ENCODE results near the gene ANAPC13.

The ANAPC13 gene

DNA sequence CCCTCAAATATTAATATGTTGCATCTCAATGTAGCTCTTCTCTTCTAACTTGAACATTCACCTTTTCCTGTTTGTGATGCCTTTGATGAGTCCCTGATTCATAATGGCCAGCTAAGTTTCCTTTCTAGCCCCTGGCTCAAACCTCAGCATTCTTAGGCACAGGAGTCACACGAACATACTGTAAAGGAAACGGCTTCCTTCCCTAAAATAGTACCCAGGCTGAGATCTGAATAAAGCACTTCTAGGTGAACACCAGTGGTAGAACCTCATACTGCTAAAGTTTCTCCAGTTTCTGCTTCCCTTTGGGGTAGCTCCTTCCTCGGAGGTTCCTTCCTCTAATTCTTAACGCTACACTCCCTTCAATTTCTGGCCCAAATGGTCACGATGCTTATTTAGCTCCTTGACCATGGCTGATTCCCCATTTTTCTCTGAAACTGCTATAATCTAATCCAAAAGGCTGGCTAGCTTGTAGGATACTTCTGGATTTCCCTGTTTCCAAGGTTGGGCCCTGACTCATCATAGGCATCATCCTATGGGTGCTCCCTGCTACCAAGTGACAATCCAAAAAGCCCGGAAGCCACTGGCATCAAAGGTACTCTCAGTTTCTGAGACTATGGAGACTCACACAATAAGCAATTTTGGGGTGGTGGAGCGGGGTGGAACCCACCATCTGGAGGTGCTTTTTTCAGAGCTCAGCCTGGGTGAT, 2.4 kb downstream of the ANAPC13 start:
- intact Hi-C loops (cut with DNase I) = no loop called here
- no peak for DNase-seq

- intact Hi-C loops (cut with DNase I) = no loop called here
- no peak for DNase-seq
Measured at GRCh38 chr3:134482622-134483021, 3.2 kb downstream of the ANAPC13 start.

- no peak for DNase-seq
- intact Hi-C loops (cut with DNase I) = no loop called here
Measured at GRCh38 chr3:134481166-134481565, 4.6 kb downstream of the ANAPC13 start.

- intact Hi-C loops (cut with DNase I) = no loop called here
- DNase-seq = no peak
Measured at GRCh38 chr3:134480546-134480945, 5.2 kb downstream of the ANAPC13 start.

GRCh38 chr3:134477938-134478337, 7.8 kb downstream of the ANAPC13 start:
- no peak for DNase-seq
- intact Hi-C loops (cut with DNase I) = loop anchor here (10.0 kb wide), 1 partner anchor 553 kb away; no protein-coding TSS in a partner anchor

GRCh38 chr3:134477002-134477401, 8.8 kb downstream of the ANAPC13 start:
- no peak for DNase-seq
- intact Hi-C loops (cut with DNase I) = loop anchor here (10.0 kb wide), 1 partner anchor 552 kb away; no protein-coding TSS in a partner anchor

GRCh38 chr3:134476306-134476705, 9.5 kb downstream of the ANAPC13 start:
- DNase-seq = no peak
- intact Hi-C loops (cut with DNase I) = loop anchor here (10.0 kb wide), 1 partner anchor 552 kb away; no protein-coding TSS in a partner anchor

- intact Hi-C loops (cut with DNase I) = loop anchor here (1.0 to 10.0 kb wide), 6 partner anchors 98 to 550 kb away; no protein-coding TSS in a partner anchor
- DNase-seq = no peak
Measured at GRCh38 chr3:134474956-134475355, 10.8 kb downstream of the ANAPC13 start.

- intact Hi-C loops (cut with DNase I) = loop anchor here (1.0 to 10.0 kb wide), 5 partner anchors 97 to 549 kb away; no protein-coding TSS in a partner anchor
- peak in 6 of 10 donors; percentile 55 to 85 (median 79) for DNase-seq
Measured at GRCh38 chr3:134473868-134474546, 11.8 kb downstream of the ANAPC13 start.

DNA sequence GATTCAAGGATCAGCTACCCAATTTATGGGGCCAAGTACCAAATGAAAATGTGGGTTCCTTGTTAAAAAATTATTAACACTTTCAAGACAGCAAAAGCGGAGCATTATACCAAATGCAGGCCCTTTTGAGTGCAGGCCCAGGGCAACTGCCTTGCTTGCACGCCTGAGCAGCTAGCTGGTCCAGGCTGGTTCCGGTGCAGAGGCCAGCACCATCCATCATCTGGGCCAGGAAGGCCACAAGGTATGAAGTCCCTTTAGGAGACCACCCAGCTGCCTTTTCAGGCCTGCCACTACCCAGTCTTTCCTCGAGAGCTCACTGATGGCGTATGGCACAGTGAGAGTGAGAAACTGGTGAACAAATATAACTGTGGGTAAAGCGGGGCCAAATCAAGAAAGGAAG, 13.0 kb downstream of the ANAPC13 start:
- no peak for DNase-seq
- intact Hi-C loops (cut with DNase I) = loop anchor here (5.0 to 10.0 kb wide), 3 partner anchors 96 to 548 kb away; no protein-coding TSS in a partner anchor

- intact Hi-C loops (cut with DNase I) = loop anchor here (5.0 to 10.0 kb wide), 3 partner anchors 94 to 547 kb away; no protein-coding TSS in a partner anchor
- no peak for DNase-seq
Measured at GRCh38 chr3:134471521-134472193, 14.1 kb downstream of the ANAPC13 start.

- DNase-seq = no peak
- intact Hi-C loops (cut with DNase I) = no loop called here
Measured at GRCh38 chr3:134468519-134468918, 17.3 kb downstream of the ANAPC13 start.

DNA sequence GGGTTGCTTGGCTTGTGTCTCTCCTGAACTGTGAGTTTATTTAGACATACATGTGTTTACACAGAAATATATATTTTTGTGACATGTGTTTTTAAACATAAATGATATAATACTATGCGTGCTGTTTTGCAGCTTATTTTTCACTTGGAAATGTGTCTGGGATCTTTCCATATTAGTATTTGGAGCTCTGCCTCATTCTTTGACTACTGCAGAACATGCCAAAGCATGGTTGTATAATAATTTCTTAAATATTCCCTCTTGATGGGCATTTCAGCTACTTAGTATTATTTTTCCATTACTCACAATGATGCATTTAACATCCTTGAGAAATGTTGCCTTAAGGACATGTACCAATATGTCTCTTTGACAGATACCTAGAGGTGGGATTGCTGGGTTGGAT, 19.5 kb downstream of the ANAPC13 start:
- intact Hi-C loops (cut with DNase I) = no loop called here
- DNase-seq = no peak

- no peak for DNase-seq
Measured at GRCh38 chr3:134464689-134465365, 21.0 kb downstream of the ANAPC13 start.

DNA sequence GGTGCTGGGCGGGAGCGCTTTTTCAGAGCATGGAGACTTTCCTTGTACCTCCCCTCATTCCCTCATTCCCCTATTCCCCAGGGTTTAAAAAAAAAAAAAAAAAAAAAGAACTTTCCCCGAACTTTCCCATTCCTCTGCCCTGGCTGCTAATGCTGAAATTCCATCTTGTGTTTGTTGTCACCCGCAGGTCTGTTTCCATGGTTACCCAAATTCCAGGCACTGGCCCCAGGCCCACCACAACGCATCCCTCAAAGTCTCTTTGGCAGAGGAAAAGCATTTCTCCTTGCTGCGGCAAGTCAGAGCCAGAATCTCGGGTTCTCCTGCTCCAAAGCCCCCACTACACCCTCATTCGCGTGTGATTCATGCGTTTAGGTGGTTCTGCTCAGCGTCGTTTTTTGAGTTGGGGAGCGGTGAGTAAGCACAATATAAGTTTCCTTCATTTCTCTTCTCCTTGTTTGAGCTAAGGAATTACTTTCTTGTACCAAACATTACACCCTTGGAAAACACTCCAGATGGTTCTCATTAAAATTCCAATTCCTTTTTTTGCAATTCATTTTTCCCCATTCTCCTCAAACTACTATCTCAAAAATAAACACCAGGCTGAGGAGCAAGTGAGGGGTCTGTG, 21.6 kb downstream of the ANAPC13 start:
- peak in 9 of 10 donors; percentile 17 to 91 (median 53) for DNase-seq
- intact Hi-C loops (cut with DNase I) = no loop called here

More at GRCh38 chr3:134464689-134465365, 21.0 kb downstream of the ANAPC13 start:
- intact Hi-C loops (cut with DNase I) = no loop called here

GRCh38 chr3:134463676-134464063, 22.1 kb downstream of the ANAPC13 start:
- DNase-seq = no peak
- intact Hi-C loops (cut with DNase I) = no loop called here

- DNase-seq = no peak
- intact Hi-C loops (cut with DNase I) = no loop called here
Measured at GRCh38 chr3:134462331-134462941, 23.3 kb downstream of the ANAPC13 start.

- intact Hi-C loops (cut with DNase I) = no loop called here
Measured at GRCh38 chr3:134460965-134461364, 24.8 kb downstream of the ANAPC13 start.

GRCh38 chr3:134459562-134459961, 26.2 kb downstream of the ANAPC13 start:
- DNase-seq = no peak
- intact Hi-C loops (cut with DNase I) = no loop called here

More at GRCh38 chr3:134460965-134461364, 24.8 kb downstream of the ANAPC13 start:
- DNase-seq = no peak
